ENCODE results near the gene ADCY2.

Gene ADCY2

GRCh38 chr5:7515284-7515914, 119.5 kb downstream of the ADCY2 start:
- no peaks in the 10 kb centered on the region for H3K4me1 ChIP-seq (ENCODE audit: low read length)
- TF ChIP-seq EZH2phosphoT487 (IDR thresholded peaks at IDR 0.05; ENCODE audit: low read depth) (no peak), CTCF (IDR thresholded peaks at IDR 0.05; ENCODE audit: low read depth, low read length) (no peak)
- H4K20me1 ChIP-seq (ENCODE audit: insufficient read depth, low read length) = no peaks in the 10 kb centered on the region
- H3K4me2 ChIP-seq (ENCODE audit: low read length) = no peak overlapping the region
- no peak overlapping the region for H3K27ac ChIP-seq (ENCODE audit: low read length)
- no peak overlapping the region for H3K4me3 ChIP-seq (ENCODE audit: low read length)
- H3K9ac ChIP-seq (ENCODE audit: low read length) = no peak overlapping the region
- H3K79me2 ChIP-seq (ENCODE audit: low read length) = no peaks in the 10 kb centered on the region
- no peak overlapping the region for H2AFZ ChIP-seq (ENCODE audit: low read depth, low read length)
- H3K36me3 ChIP-seq (replicated peaks; ENCODE audit: low read depth, low read length) = no peaks in the 10 kb centered on the region
- H3K9me3 ChIP-seq (ENCODE audit: insufficient read depth, low read length) = no peaks in the 10 kb centered on the region
- H3K27me3 ChIP-seq (ENCODE audit: low read depth, low read length) = no peaks in the 10 kb centered on the region

- Histone ChIP-seq H3K9ac (ENCODE audit: low read length) (no peak overlapping the region), H3K27me3 (ENCODE audit: low read depth, low read length) (no peaks in the 10 kb centered on the region), H3K36me3 (replicated peaks; ENCODE audit: low read depth, low read length) (no peaks in the 10 kb centered on the region), H3K4me1 (ENCODE audit: low read length) (no peaks in the 10 kb centered on the region), H3K4me3 (ENCODE audit: low read length) (no peak overlapping the region), H3K27ac (ENCODE audit: low read length) (no peak overlapping the region), H3K4me2 (ENCODE audit: low read length) (no peak overlapping the region), H2AFZ (ENCODE audit: low read depth, low read length) (no peak overlapping the region), H4K20me1 (ENCODE audit: insufficient read depth, low read length) (no peaks in the 10 kb centered on the region), H3K9me3 (ENCODE audit: insufficient read depth, low read length) (no peaks in the 10 kb centered on the region), H3K79me2 (ENCODE audit: low read length) (no peaks in the 10 kb centered on the region)
- TF ChIP-seq CTCF (IDR thresholded peaks at IDR 0.05; ENCODE audit: low read depth, low read length) (no peak), EZH2phosphoT487 (IDR thresholded peaks at IDR 0.05; ENCODE audit: low read depth) (no peak)
Measured at GRCh38 chr5:7516253-7516652, 120.3 kb downstream of the ADCY2 start.

GRCh38 chr5:7517006-7517405, 121.1 kb downstream of the ADCY2 start:
- H4K20me1 ChIP-seq (ENCODE audit: insufficient read depth, low read length) = no peaks in the 10 kb centered on the region
- no peak overlapping the region for H3K4me3 ChIP-seq (ENCODE audit: low read length)
- no peaks in the 10 kb centered on the region for H3K36me3 ChIP-seq (replicated peaks; ENCODE audit: low read depth, low read length)
- no peaks in the 10 kb centered on the region for H3K4me1 ChIP-seq (ENCODE audit: low read length)
- no peak overlapping the region for H3K9ac ChIP-seq (ENCODE audit: low read length)
- TF ChIP-seq EZH2phosphoT487 (IDR thresholded peaks at IDR 0.05; ENCODE audit: low read depth) (no peak), CTCF (IDR thresholded peaks at IDR 0.05; ENCODE audit: low read depth, low read length) (no peak)
- H3K27ac ChIP-seq (ENCODE audit: low read length) = no peak overlapping the region
- H3K4me2 ChIP-seq (ENCODE audit: low read length) = no peak overlapping the region
- no peaks in the 10 kb centered on the region for H3K9me3 ChIP-seq (ENCODE audit: insufficient read depth, low read length)
- no peaks in the 10 kb centered on the region for H3K27me3 ChIP-seq (ENCODE audit: low read depth, low read length)
- no peaks in the 10 kb centered on the region for H3K79me2 ChIP-seq (ENCODE audit: low read length)
- no peak overlapping the region for H2AFZ ChIP-seq (ENCODE audit: low read depth, low read length)

GRCh38 chr5:7518947-7519560, 123.1 kb downstream of the ADCY2 start:
- no peaks in the 10 kb centered on the region for H3K27me3 ChIP-seq (ENCODE audit: low read depth, low read length)
- H3K4me3 ChIP-seq (ENCODE audit: low read length) = no peak overlapping the region
- H3K9me3 ChIP-seq (ENCODE audit: insufficient read depth, low read length) = no peaks in the 10 kb centered on the region
- H3K36me3 ChIP-seq (replicated peaks; ENCODE audit: low read depth, low read length) = no peaks in the 10 kb centered on the region
- H3K4me1 ChIP-seq (ENCODE audit: low read length) = no peaks in the 10 kb centered on the region
- H3K79me2 ChIP-seq (ENCODE audit: low read length) = no peaks in the 10 kb centered on the region
- no peak overlapping the region for H2AFZ ChIP-seq (ENCODE audit: low read depth, low read length)
- no peak overlapping the region for H3K9ac ChIP-seq (ENCODE audit: low read length)
- H3K27ac ChIP-seq (ENCODE audit: low read length) = no peak overlapping the region
- no peak overlapping the region for H3K4me2 ChIP-seq (ENCODE audit: low read length)
- no peaks in the 10 kb centered on the region for H4K20me1 ChIP-seq (ENCODE audit: insufficient read depth, low read length)
- TF ChIP-seq CTCF (IDR thresholded peaks at IDR 0.05; ENCODE audit: low read depth, low read length) (no peak), EZH2phosphoT487 (IDR thresholded peaks at IDR 0.05; ENCODE audit: low read depth) (no peak)

Measured in OCI-LY3 (cell line).